Measurements from ENCODE around the gene ZNF598. TPM values are rescaled to one million over a fixed set of nuclear protein-coding genes. Genes with fewer than 3 reads are reported as not detected.

ZNF598 gene
- total RNA-seq, 2 donors from 2014 or later: 65.8 to 68.5 TPM

DNA sequence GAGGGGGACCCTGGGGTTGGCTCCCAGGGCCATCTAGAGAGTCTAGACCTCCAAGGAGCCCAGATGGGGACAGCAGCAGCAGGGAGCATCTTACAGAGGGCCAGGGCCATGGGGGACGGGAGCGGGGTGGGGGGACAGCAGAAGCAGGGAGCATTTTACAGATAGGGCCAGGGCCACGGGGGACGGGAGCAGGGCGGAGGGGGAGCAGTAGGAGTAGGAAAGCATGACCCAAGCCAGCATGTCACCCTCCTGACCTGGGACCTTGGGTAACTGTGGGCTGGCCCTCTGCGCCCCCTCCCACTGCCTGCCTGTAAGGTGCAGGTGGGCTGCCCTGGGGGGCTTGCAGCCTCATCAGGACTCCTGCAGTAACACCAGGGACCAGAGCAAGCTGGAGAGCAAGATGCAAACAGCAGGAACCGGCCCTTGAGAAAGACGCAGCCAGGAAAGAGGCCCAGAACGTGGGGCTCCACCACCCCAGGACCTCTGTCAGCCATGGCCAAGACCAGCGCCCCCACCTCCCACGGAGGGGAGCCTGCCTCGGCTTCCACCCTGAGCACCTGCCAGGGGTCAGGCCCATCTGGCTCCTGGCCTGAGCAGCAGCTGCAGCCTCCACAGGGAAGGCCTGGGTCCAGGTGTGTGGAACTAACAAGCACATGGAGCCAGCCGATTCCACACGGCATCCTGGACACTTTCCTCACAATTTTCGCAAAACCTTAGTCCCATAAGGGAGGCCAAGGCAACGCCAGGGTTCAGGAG is 2.4 kb downstream of the ZNF598 start:
- no peaks in the 10 kb centered on the region for H3K27me3 ChIP-seq (replicated peaks; ENCODE audit: insufficient read depth)
- no peak for ATAC-seq (ENCODE audit: insufficient number of reproducible peaks, low FRiP score, low read depth)
- TF ChIP-seq, protein P1, sequence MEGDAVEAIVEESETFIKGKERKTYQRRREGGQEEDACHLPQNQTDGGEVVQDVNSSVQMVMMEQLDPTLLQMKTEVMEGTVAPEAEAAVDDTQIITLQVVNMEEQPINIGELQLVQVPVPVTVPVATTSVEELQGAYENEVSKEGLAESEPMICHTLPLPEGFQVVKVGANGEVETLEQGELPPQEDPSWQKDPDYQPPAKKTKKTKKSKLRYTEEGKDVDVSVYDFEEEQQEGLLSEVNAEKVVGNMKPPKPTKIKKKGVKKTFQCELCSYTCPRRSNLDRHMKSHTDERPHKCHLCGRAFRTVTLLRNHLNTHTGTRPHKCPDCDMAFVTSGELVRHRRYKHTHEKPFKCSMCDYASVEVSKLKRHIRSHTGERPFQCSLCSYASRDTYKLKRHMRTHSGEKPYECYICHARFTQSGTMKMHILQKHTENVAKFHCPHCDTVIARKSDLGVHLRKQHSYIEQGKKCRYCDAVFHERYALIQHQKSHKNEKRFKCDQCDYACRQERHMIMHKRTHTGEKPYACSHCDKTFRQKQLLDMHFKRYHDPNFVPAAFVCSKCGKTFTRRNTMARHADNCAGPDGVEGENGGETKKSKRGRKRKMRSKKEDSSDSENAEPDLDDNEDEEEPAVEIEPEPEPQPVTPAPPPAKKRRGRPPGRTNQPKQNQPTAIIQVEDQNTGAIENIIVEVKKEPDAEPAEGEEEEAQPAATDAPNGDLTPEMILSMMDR (IDR thresholded peaks at IDR 0.05): no peak
- DNase-seq (ENCODE audit: low spot score): no peak
- H3K4me1 ChIP-seq (ENCODE audit: control insufficient read depth in 1 of 2, low read depth in 2 of 2): peaks cover 30 to 53% of the 10 kb centered on the region in 2 donors
- H3K27ac ChIP-seq: no peak overlapping the region
- no peaks in the 10 kb centered on the region for H3K9me3 ChIP-seq
- peaks cover 9% of the 10 kb centered on the region for H3K36me3 ChIP-seq
- H3K4me3 ChIP-seq: peak overlapping the region; percentile 14

DNA sequence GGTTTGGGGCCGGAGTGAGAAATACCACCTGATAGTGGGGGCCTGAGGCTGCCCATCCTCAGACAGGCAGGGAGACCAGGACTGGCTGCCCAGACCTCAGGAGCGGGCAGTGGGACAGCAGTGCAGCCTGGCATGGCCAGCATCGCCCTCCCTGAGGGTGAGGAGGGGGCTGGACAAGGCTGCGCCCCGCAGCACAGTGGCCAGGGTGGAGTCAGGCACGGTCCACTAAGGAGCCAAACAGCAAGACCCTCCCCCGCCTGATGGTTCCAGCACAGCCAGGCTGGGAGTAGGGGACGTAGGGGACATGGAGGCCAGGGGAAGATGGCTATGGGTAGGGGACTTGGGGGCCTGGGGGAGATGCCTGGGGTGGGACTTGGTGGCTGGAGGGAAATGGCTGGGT is 3.3 kb downstream of the ZNF598 start:
- Histone ChIP-seq H3K27me3 (replicated peaks; ENCODE audit: insufficient read depth) (no peaks in the 10 kb centered on the region), H3K9me3 (no peaks in the 10 kb centered on the region), H3K27ac (no peak overlapping the region), H3K4me3 (no peak overlapping the region), H3K4me1 (ENCODE audit: control insufficient read depth in 1 of 2, low read depth in 2 of 2) (peaks cover 30 to 53% of the 10 kb centered on the region in 2 donors), H3K36me3 (peaks cover 18% of the 10 kb centered on the region)
- DNase-seq (ENCODE audit: low spot score): no peak
- TF ChIP-seq, protein P1 (IDR thresholded peaks at IDR 0.05): no peak
- no peak for ATAC-seq (ENCODE audit: insufficient number of reproducible peaks, low FRiP score, low read depth)

DNA sequence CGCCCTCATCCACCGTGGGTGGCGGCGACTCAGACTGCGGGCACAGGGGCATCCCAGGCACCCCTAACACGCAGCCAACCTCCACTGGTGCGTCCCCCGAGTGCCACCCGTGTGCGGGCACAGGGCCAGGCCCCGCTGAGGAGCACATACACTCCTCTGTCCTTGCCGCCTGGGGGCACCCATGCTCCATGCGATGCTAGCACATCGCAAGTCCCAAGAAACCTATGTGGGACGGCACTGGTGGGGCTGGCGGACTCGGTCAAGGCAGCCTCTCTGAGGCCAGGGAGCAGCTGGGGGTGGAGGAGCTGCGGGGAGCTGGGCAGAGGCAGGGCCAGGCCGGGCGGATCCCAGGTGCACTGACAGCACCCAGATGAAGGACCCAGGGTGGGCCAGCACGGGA is 4.0 kb downstream of the ZNF598 start:
- Histone ChIP-seq H3K36me3 (peaks cover 24% of the 10 kb centered on the region), H3K9me3 (no peaks in the 10 kb centered on the region), H3K4me3 (no peak overlapping the region), H3K27me3 (replicated peaks; ENCODE audit: insufficient read depth) (no peaks in the 10 kb centered on the region), H3K27ac (no peak overlapping the region), H3K4me1 (ENCODE audit: control insufficient read depth in 1 of 2, low read depth in 2 of 2) (peaks cover 30 to 52% of the 10 kb centered on the region in 2 donors)
- TF ChIP-seq, protein P1 (IDR thresholded peaks at IDR 0.05): no peak
- ATAC-seq (ENCODE audit: insufficient number of reproducible peaks, low FRiP score, low read depth): no peak
- DNase-seq (ENCODE audit: low spot score): no peak

DNA sequence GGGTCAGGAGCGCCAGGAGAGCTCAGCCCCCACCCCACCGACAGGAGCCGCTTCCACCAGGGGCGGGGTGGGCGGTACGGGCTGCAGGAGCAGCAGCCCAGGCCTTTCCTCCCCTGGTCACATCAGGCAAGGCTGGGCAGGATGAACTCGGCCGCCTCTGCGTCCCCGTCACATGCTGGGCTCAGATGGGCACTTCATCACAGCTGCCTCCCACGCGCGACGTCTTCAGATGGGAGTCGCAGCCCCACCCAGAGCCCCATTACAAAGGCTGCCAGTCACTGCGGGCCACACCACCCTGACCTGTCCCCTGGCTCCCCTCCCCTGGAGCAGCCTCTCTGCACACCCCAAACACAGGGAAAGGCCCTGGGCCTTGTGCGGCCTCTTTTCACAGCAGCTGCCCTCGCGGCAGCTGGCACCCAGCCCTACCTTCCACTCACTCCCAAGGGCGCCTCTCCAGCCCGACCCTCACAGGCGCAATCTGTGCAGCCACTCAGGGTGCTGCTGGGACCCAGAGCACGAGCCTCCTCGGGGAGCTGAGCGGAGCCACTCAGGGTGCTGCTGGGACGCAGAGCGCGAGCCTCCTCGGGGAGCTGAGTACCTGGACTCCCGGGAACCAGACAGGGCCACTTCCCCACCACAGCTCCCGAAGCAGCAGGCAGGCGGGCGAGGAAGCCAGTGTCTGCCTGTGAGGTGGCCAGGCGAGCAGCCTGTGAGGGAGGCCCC is 4.7 kb downstream of the ZNF598 start:
- no peak overlapping the region for H3K27ac ChIP-seq
- ATAC-seq (ENCODE audit: insufficient number of reproducible peaks, low FRiP score, low read depth): no peak
- TF ChIP-seq, protein P1 (IDR thresholded peaks at IDR 0.05): no peak

DNA sequence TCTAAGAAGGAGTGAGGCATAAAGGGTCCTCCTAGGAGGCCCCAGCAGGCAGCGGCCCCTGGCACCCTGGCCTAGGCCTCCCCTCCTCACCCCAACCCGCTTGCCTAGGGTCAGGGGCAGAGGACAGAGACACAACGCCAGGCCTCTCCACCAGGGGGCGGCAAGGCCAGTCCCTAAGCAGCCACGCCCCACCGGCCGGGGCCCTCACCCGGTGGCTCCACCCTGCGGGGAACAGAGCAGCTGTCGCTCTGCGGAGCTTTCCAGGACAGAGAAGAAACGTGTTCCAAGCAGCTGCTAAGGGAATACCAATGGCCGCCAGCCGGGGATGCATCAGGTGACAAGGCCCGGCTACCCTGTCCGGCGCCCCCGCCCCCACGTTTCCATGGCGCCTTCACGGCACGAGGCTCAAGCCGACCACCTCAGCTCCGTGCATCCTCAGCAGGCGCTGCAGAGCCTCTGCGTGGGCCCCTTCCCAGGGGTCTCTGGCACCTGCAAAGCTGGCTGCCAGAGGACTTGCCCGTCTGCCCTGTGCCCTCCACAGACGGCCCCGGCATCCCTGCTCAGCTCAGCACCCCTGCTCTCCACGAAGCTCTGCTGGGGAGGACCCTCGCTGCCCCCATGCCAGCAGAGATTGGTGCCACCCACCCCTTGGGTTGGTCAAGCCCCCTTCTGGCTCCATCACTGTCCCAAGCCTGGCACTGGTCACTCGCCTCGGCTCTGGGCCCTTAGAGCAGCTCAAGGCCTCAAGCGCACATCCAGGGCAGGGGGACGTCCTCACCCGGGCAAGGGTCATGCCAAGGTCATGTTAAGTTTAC is 5.6 kb downstream of the ZNF598 start:
- Histone ChIP-seq H3K36me3 (peaks cover 35% of the 10 kb centered on the region), H3K4me1 (ENCODE audit: control insufficient read depth in 1 of 2, low read depth in 2 of 2) (peaks cover 27 to 44% of the 10 kb centered on the region in 2 donors)

More for the DNA sequence above, 4.7 kb downstream of the ZNF598 start:
- no peaks in the 10 kb centered on the region for H3K27me3 ChIP-seq (replicated peaks; ENCODE audit: insufficient read depth)
- H3K4me3 ChIP-seq: no peak overlapping the region
- DNase-seq (ENCODE audit: low spot score): no peak
- peaks cover 26% of the 10 kb centered on the region for H3K36me3 ChIP-seq
- peaks cover 27 to 46% of the 10 kb centered on the region in 2 donors for H3K4me1 ChIP-seq (ENCODE audit: control insufficient read depth in 1 of 2, low read depth in 2 of 2)
- no peaks in the 10 kb centered on the region for H3K9me3 ChIP-seq

More for the DNA sequence above, 5.6 kb downstream of the ZNF598 start:
- no peaks in the 10 kb centered on the region for H3K27me3 ChIP-seq (replicated peaks; ENCODE audit: insufficient read depth)
- no peak for DNase-seq (ENCODE audit: low spot score)
- TF ChIP-seq, protein P1 (IDR thresholded peaks at IDR 0.05): peak; percentile 87
- H3K9me3 ChIP-seq: no peaks in the 10 kb centered on the region
- peak overlapping the region; percentile 32 for H3K4me3 ChIP-seq
- peak; percentile 46 for ATAC-seq (ENCODE audit: insufficient number of reproducible peaks, low FRiP score, low read depth)
- H3K27ac ChIP-seq: no peak overlapping the region
